OCI-LY1 (cell line): ENCODE data around the gene EFHC1.

Experiments
- H2AFZ ChIP-seq: fragments of 200-600 bp; sonication (generic), shearing (Covaris generic); 2 replicates; pipeline ENCODE4 v1.6.0; 2014; ENCODE audit warnings: antibody characterized with exemption, mild to moderate bottlenecking, low read length
- H3F3A ChIP-seq: fragments of 200-600 bp; sonication (generic), shearing (Covaris generic); 2 replicates; pipeline ENCODE4 v1.6.0; 2014; ENCODE audit warnings: mild to moderate bottlenecking, antibody characterized with exemption, low read length, moderate library complexity; ENCODE audit not compliant: insufficient read depth
- H3K27ac ChIP-seq: fragments of 200-600 bp; sonication (generic); 2 replicates; pipeline ENCODE4 v1.5.1; 2014; ENCODE audit warnings: low read length, mixed run types, mild to moderate bottlenecking, low read depth; ENCODE audit not compliant: poor library complexity, severe bottlenecking
- H3K27me3 ChIP-seq: fragments of 200-600 bp; sonication (generic); 2 replicates; pipeline ENCODE4 v1.6.0; 2014; ENCODE audit warnings: antibody characterized with exemption, mild to moderate bottlenecking, low read length, moderate library complexity; ENCODE audit not compliant: insufficient read depth
- H3K36me3 ChIP-seq: fragments of 200-600 bp; sonication (generic); 2 replicates; pipeline ENCODE4 v1.6.1; 2014; ENCODE audit warnings: mild to moderate bottlenecking, antibody characterized with exemption, low read length, moderate library complexity, mixed read lengths; ENCODE audit not compliant: insufficient read depth
- H3K4me1 ChIP-seq: fragments of 200-600 bp; sonication (generic); 2 replicates; pipeline ENCODE4 v1.5.1; 2014; ENCODE audit warnings: mild to moderate bottlenecking, low read length, moderate library complexity; ENCODE audit not compliant: insufficient read depth, severe bottlenecking
- H3K4me2 ChIP-seq: fragments of 200-600 bp; sonication (generic), shearing (Covaris generic); 2 replicates; pipeline ENCODE4 v1.6.1; 2014; ENCODE audit warnings: low read length
- H3K4me3 ChIP-seq: fragments of 200-600 bp; sonication (generic); 2 replicates; pipeline ENCODE4 v1.5.1; 2014; ENCODE audit warnings: low read length, low read depth, mild to moderate bottlenecking, mixed read lengths; ENCODE audit not compliant: poor library complexity, severe bottlenecking
- H3K79me2 ChIP-seq: fragments of 200-600 bp; shearing (Covaris generic); 2 replicates; pipeline ENCODE4 v1.6.1; 2016; ENCODE audit warnings: mixed run types, low read length, mixed read lengths; ENCODE audit not compliant: insufficient read depth
- H3K9ac ChIP-seq: fragments of 200-600 bp; sonication (generic), shearing (Covaris generic); 2 replicates; pipeline ENCODE4 v1.6.1; 2014; ENCODE audit warnings: mild to moderate bottlenecking, low read length, mixed read lengths
- H3K9me2 ChIP-seq: fragments of 200-600 bp; sonication (generic), shearing (Covaris generic); 2 replicates; pipeline ENCODE4 v1.6.1; 2014; ENCODE audit warnings: low read depth, mild to moderate bottlenecking, low read length, mixed read lengths
- H3K9me3 ChIP-seq: fragments of 200-600 bp; shearing (Covaris generic); 2 replicates; pipeline ENCODE4 v1.6.1; 2014; ENCODE audit warnings: low read length, mixed read lengths
- H4K20me1 ChIP-seq: fragments of 200-600 bp; sonication (generic), shearing (Covaris generic); 2 replicates; pipeline ENCODE4 v1.6.0; 2016; ENCODE audit warnings: mild to moderate bottlenecking, low read length; ENCODE audit not compliant: insufficient read depth
- EZH2 ChIP-seq: fragments of 200-600 bp; sonication (generic), shearing (Covaris generic); IDR thresholded peaks from 2 replicates; pipeline ENCODE4 v1.8.0; 2017; ENCODE audit warnings: borderline replicate concordance, mixed run types, mild to moderate bottlenecking, antibody characterized with exemption, low read length, moderate library complexity, mixed read lengths
- TF ChIP-seq, protein P1 (sequence below): fragments of 200-600 bp; sonication (generic), shearing (Covaris generic); IDR thresholded peaks from 2 replicates; pipeline ENCODE4 v1.5.1; 2017; ENCODE audit warnings: mild to moderate bottlenecking, antibody characterized with exemption, low read length, moderate library complexity, mixed read lengths

Gene EFHC1

DNA sequence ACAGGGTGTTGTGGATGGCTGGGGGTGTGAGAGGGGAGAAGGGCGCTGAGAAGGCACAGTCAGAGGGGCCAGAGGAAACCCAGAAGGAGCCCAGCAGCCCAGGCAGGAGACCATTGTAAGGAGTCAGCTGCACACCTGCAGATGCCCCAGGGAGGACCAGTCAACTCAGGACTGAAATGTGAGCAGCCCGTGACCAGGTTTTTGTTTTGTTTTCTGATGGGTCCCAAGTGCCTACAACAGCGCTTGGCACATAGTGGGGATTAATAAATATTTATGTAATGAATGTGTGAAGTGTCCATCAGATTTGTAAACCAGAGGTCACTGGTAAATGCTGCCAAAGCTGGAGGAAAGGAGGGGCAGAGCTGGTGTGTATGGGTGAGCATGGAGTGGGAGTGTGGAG lies 126.5 kb downstream of the EFHC1 start:
- peak overlapping the region; percentile 48 for H3K4me2 ChIP-seq
- H3F3A ChIP-seq: no peaks in the 10 kb centered on the region
- H3K9ac ChIP-seq: peak overlapping the region; percentile 48; the same call in 1 of the 2 replicates
- H3K27me3 ChIP-seq: no peaks in the 10 kb centered on the region
- H3K36me3 ChIP-seq: peaks cover 7% of the 10 kb centered on the region; the same call in 1 of the 2 replicates
- no peak overlapping the region for H2AFZ ChIP-seq
- TF ChIP-seq EZH2: no peak
- TF ChIP-seq, protein P1, sequence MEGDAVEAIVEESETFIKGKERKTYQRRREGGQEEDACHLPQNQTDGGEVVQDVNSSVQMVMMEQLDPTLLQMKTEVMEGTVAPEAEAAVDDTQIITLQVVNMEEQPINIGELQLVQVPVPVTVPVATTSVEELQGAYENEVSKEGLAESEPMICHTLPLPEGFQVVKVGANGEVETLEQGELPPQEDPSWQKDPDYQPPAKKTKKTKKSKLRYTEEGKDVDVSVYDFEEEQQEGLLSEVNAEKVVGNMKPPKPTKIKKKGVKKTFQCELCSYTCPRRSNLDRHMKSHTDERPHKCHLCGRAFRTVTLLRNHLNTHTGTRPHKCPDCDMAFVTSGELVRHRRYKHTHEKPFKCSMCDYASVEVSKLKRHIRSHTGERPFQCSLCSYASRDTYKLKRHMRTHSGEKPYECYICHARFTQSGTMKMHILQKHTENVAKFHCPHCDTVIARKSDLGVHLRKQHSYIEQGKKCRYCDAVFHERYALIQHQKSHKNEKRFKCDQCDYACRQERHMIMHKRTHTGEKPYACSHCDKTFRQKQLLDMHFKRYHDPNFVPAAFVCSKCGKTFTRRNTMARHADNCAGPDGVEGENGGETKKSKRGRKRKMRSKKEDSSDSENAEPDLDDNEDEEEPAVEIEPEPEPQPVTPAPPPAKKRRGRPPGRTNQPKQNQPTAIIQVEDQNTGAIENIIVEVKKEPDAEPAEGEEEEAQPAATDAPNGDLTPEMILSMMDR: no peak
- no peaks in the 10 kb centered on the region for H3K9me3 ChIP-seq
- H4K20me1 ChIP-seq: no peaks in the 10 kb centered on the region
- H3K79me2 ChIP-seq: peaks cover 87% of the 10 kb centered on the region
- H3K4me1 ChIP-seq: peaks cover 99% of the 10 kb centered on the region
- peak overlapping the region; percentile 99 for H3K27ac ChIP-seq
- no peaks in the 10 kb centered on the region for H3K9me2 ChIP-seq
- H3K4me3 ChIP-seq: peak overlapping the region; percentile 12

DNA sequence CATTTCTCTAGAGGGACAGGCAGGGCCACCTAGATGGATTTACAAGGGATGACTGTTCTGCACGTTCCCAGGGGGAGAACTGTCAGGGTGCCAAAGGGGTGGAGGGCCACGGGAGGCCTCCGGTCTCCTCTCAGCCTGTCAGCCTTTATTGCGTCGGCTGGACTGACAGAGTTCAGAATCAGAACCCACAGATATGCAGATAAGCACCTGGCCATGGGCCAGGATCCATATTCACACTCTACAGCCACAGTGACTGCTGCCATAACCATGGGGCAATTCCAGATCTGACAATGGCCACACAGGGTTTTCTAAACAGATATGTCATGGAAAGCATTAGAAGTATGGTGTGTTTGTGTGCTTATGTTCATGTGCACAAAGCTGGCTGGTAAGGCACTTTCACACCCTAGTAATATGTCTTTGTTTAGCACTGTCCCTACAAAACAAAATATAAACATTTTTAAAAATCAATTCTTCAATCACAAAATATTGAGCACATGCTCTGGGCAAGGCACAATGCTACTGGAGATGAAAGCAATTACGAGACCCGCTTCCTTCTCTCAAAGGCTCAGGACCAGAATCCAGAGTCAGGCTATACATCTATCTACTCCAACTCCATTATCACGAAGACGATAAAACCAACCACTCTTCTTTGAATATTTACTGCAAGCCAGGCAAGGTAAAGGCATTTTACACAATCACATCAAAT lies 127.7 kb downstream of the EFHC1 start:
- Histone ChIP-seq H3K4me3 (peak overlapping the region; percentile 12), H3K79me2 (peaks cover 81% of the 10 kb centered on the region), H3K9me2 (no peaks in the 10 kb centered on the region), H3K9ac (peak overlapping the region; percentile 48; the same call in 1 of the 2 replicates), H2AFZ (no peak overlapping the region), H3K27me3 (no peaks in the 10 kb centered on the region), H3K27ac (peak overlapping the region; percentile 99), H3K9me3 (no peaks in the 10 kb centered on the region), H4K20me1 (no peaks in the 10 kb centered on the region), H3K36me3 (peaks cover 7% of the 10 kb centered on the region; the same call in 1 of the 2 replicates), H3K4me2 (peak overlapping the region; percentile 48; the same call in 1 of the 2 replicates), H3F3A (no peaks in the 10 kb centered on the region), H3K4me1 (peaks cover 99% of the 10 kb centered on the region)
- TF ChIP-seq EZH2: no peak

DNA sequence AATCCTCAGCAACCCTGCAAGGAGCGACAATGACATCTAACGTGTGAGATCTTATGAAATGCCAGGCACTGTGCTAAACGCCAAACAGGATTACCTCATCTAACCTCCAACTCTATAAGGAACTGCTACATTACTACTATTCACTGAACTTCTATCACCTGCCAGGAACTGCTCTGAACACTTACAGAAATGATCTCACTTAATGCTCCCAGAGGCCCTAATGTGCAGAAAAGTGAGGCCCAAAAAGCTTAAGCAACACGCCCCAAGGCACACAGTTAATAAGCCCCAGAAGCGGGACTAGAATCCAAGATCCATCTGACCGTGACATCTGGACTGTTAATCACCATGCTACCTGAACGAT lies 128.2 kb downstream of the EFHC1 start:
- TF ChIP-seq, protein P1: no peak
- TF ChIP-seq EZH2: no peak
- Histone ChIP-seq H4K20me1 (no peaks in the 10 kb centered on the region), H3F3A (no peaks in the 10 kb centered on the region), H3K9me2 (no peaks in the 10 kb centered on the region), H3K9ac (peak overlapping the region; percentile 3; the same call in 1 of the 2 replicates), H3K27ac (peak overlapping the region; percentile 99), H2AFZ (no peak overlapping the region), H3K9me3 (no peaks in the 10 kb centered on the region), H3K4me2 (peak overlapping the region; percentile 48; the same call in 1 of the 2 replicates), H3K4me3 (no peak overlapping the region), H3K79me2 (peaks cover 81% of the 10 kb centered on the region), H3K36me3 (peaks cover 7% of the 10 kb centered on the region; the same call in 1 of the 2 replicates), H3K4me1 (peaks cover 99% of the 10 kb centered on the region), H3K27me3 (no peaks in the 10 kb centered on the region)
